Neutrophil (primary cell): ENCODE results near the gene XPO5.

Experiments used
- H3K27ac ChIP-seq: fragments of 200-600 bp; sonication (generic); 2 replicates; pipeline ENCODE4 v1.5.1; 2016; ENCODE audit warnings: mild to moderate bottlenecking, moderate library complexity
- H3K27me3 ChIP-seq: fragments of 200-600 bp; sonication (generic); 2 replicates; pipeline ENCODE4 v1.6.0; 2016; ENCODE audit warnings: mild to moderate bottlenecking
- H3K36me3 ChIP-seq: fragments of 200-600 bp; sonication (generic); 2 replicates; pipeline ENCODE4 v1.5.1; 2017
- H3K4me1 ChIP-seq, 2 experiments: fragments of 200-600 bp in 1 of 2; sonication (generic) in 1 of 2; 1 replicate in 1 of 2; 2 replicates in 1 of 2; pipeline versions ENCODE4 v1.5.1 to v1.6.1; 2013 to 2016; ENCODE audit warnings: low read depth in 1 of 2, low read length in 1 of 2, mild to moderate bottlenecking in 1 of 2, moderate library complexity in 1 of 2; ENCODE audit not compliant: control insufficient read depth in 1 of 2, insufficient read depth in 1 of 2
- H3K4me3 ChIP-seq, 2 experiments: fragments of 200-600 bp in 1 of 2; sonication (generic) in 1 of 2; 1 replicate in 1 of 2; 2 replicates in 1 of 2; pipeline ENCODE4 v1.5.1; 2013 to 2016; ENCODE audit warnings: low read depth in 1 of 2, low read length in 1 of 2, mild to moderate bottlenecking in 1 of 2, moderate library complexity in 1 of 2
- H3K9me3 ChIP-seq: fragments of 200-600 bp; sonication (generic); 2 replicates; pipeline ENCODE4 v1.5.1; 2016
- TF ChIP-seq, protein P1 (sequence below): fragments of 200-600 bp; sonication (generic); IDR thresholded peaks from 2 replicates; pipeline ENCODE4 v1.5.1; 2016; ENCODE audit warnings: antibody characterized with exemption

The XPO5 gene

GRCh38 chr6:43579171-43579570 is 3.3 kb upstream of the XPO5 start:
- H3K4me1 ChIP-seq, result peaks cover 23 to 28% of the 10 kb centered on the region in 2 experiments
- H3K27ac ChIP-seq, result no peak overlapping the region
- no peak overlapping the region for H3K4me3 ChIP-seq
- no peaks in the 10 kb centered on the region for H3K27me3 ChIP-seq
- no peaks in the 10 kb centered on the region for H3K9me3 ChIP-seq
- peaks cover 22% of the 10 kb centered on the region for H3K36me3 ChIP-seq
- TF ChIP-seq, protein P1, sequence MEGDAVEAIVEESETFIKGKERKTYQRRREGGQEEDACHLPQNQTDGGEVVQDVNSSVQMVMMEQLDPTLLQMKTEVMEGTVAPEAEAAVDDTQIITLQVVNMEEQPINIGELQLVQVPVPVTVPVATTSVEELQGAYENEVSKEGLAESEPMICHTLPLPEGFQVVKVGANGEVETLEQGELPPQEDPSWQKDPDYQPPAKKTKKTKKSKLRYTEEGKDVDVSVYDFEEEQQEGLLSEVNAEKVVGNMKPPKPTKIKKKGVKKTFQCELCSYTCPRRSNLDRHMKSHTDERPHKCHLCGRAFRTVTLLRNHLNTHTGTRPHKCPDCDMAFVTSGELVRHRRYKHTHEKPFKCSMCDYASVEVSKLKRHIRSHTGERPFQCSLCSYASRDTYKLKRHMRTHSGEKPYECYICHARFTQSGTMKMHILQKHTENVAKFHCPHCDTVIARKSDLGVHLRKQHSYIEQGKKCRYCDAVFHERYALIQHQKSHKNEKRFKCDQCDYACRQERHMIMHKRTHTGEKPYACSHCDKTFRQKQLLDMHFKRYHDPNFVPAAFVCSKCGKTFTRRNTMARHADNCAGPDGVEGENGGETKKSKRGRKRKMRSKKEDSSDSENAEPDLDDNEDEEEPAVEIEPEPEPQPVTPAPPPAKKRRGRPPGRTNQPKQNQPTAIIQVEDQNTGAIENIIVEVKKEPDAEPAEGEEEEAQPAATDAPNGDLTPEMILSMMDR, result no peak

- H3K4me1 ChIP-seq, result peaks cover 23 to 28% of the 10 kb centered on the region in 2 experiments
- TF ChIP-seq, protein P1, result no peak
- no peaks in the 10 kb centered on the region for H3K9me3 ChIP-seq
- no peak overlapping the region for H3K27ac ChIP-seq
- H3K36me3 ChIP-seq, result peaks cover 18% of the 10 kb centered on the region
- no peaks in the 10 kb centered on the region for H3K27me3 ChIP-seq
- no peak overlapping the region for H3K4me3 ChIP-seq
These were observed 2.9 kb upstream of the XPO5 start for GRCh38 chr6:43578748-43579147.

DNA sequence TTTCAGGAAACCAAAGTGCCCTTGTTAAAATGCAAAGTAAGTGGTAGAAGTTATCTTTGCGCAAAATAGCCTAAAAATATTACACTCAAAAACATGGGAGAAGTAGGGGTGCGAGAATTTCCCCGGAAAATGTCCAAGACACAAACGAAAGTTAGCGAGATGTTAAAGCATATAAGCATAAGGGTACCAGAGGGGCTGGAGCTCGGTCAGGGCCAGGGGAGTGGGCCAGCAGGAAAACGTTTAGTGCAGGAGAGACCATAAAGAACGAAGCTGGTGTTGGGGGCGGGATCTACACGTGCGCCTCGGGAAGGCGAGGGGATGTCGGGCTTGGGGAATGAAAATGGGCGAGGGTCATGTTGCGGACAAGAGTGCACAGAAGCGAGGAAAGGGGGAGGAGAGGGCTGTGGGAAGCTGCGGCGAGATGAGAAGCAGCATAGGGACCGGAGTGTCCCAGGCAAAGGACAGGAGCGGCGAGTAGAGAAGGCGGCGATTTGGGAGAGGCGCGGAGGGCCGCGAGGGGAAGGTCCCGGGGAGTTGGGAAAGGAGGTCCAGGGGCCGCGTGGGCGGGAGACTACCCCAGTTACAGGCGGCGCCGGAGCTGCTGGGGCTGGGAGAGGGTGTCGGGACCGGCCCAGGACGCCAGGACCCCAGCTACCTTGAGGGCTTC is 600 bp downstream of the XPO5 start:
- peak overlapping the region; percentile 72 to 96 for H3K4me3 ChIP-seq
- no peaks in the 10 kb centered on the region for H3K9me3 ChIP-seq
- TF ChIP-seq, protein P1, result no peak

GRCh38 chr6:43572015-43572414 is 3.8 kb downstream of the XPO5 start:
- Histone ChIP-seq H3K4me1 (peaks cover 19 to 24% of the 10 kb centered on the region in 2 experiments), H3K27ac (no peak overlapping the region), H3K27me3 (no peaks in the 10 kb centered on the region), H3K4me3 (no peak overlapping the region), H3K9me3 (no peaks in the 10 kb centered on the region), H3K36me3 (peaks cover 19% of the 10 kb centered on the region)
- TF ChIP-seq, protein P1, result no peak

More for the DNA sequence above, 600 bp downstream of the XPO5 start:
- H3K27ac ChIP-seq, result peak overlapping the region; percentile 76
- H3K4me1 ChIP-seq, result peaks cover 23 to 28% of the 10 kb centered on the region in 2 experiments
- H3K27me3 ChIP-seq, result no peaks in the 10 kb centered on the region
- no peaks in the 10 kb centered on the region for H3K36me3 ChIP-seq

DNA sequence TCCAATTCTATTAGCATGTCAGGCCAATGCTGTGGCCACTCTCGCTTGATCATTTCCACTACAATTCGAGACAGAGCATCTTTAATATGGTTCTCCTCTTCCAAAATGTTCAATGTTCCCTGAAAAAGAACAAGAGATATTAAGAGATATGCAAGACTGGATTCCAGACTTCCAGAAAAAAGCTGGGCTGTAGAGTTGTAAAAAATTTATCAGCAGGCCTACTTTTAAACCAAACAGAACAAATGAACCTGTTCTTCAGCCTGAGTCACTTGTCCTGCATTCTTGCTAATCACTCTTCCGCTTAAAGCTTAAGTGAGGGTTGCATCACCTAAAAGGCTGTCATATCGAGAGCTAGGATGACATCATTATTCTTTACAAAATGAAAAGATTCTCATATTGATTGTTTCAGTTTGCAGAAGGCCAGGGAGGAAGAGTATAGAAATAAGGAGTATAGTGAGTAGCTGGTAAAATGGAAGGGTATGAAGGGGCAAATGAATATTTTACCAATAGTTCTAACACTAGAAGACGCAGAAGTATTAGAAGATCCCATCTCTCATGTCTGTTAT is 4.9 kb downstream of the XPO5 start:
- Histone ChIP-seq H3K36me3 (peaks cover 30% of the 10 kb centered on the region), H3K4me1 (peaks cover 10 to 14% of the 10 kb centered on the region in 2 experiments), H3K27ac (no peak overlapping the region), H3K27me3 (no peaks in the 10 kb centered on the region), H3K9me3 (no peaks in the 10 kb centered on the region), H3K4me3 (no peak overlapping the region)
- TF ChIP-seq, protein P1, result no peak
